IPS-15b (cell line): ENCODE data around the gene CARD6.
"Not testable (repeated sequence)": the region's sequence is repeated elsewhere in the genome, so short reads cannot be mapped to it uniquely, and the experiment has no call there.

Experiments used
- H3K27me3 ChIP-seq: one replicate; pipeline ENCODE4 v1.6.1; 2013; ENCODE audit warnings: low read length; ENCODE audit not compliant: control insufficient read depth, insufficient read depth
- H3K36me3 ChIP-seq: one replicate; pipeline ENCODE4 v1.6.1; 2013; ENCODE audit warnings: low read length; ENCODE audit not compliant: control insufficient read depth, insufficient read depth
- H3K4me1 ChIP-seq: one replicate; pipeline ENCODE4 v1.6.1; 2013; ENCODE audit warnings: mild to moderate bottlenecking, low read length; ENCODE audit not compliant: control insufficient read depth, insufficient read depth
- H3K4me3 ChIP-seq: one replicate; pipeline ENCODE4 v1.5.1; 2013; ENCODE audit warnings: low read depth, low read length
- H3K9ac ChIP-seq: one replicate; pipeline ENCODE4 v1.6.1; 2013; ENCODE audit warnings: low read depth, mild to moderate bottlenecking, low read length
- H3K9me3 ChIP-seq: one replicate; pipeline ENCODE4 v1.6.1; 2013; ENCODE audit warnings: mild to moderate bottlenecking, low read length; ENCODE audit not compliant: control insufficient read depth, insufficient read depth

CARD6 gene

GRCh38 chr5:40841068-40841805, at the start of gene CARD6:
Gene CARD6 (plus strand): TSS chr5:40841367. CDS start chr5:40841383, 16 bp downstream.
- Histone ChIP-seq H3K27me3 (no peaks in the 10 kb centered on the region), H3K9ac (peak within 1 kb of the TSS; percentile 19), H3K4me1 (no peaks in the 10 kb centered on the region), H3K36me3 (no peaks in the 10 kb centered on the region), H3K4me3 (peak within 1 kb of the TSS; percentile 26), H3K9me3 (no peaks in the 10 kb centered on the region)

- Histone ChIP-seq H3K9ac (no peak overlapping the region), H3K36me3 (no peaks in the 10 kb centered on the region), H3K27me3 (no peaks in the 10 kb centered on the region), H3K4me3 (no peak overlapping the region), H3K9me3 (no peaks in the 10 kb centered on the region), H3K4me1 (no peaks in the 10 kb centered on the region)
Observed at GRCh38 chr5:40791715-40792139, 49.4 kb upstream of the CARD6 start.

GRCh38 chr5:40792691-40793090, 48.5 kb upstream of the CARD6 start:
- not testable (repeated sequence) for H3K27me3 ChIP-seq, H3K9ac ChIP-seq, H3K4me3 ChIP-seq, H3K4me1 ChIP-seq, H3K9me3 ChIP-seq, H3K36me3 ChIP-seq

DNA sequence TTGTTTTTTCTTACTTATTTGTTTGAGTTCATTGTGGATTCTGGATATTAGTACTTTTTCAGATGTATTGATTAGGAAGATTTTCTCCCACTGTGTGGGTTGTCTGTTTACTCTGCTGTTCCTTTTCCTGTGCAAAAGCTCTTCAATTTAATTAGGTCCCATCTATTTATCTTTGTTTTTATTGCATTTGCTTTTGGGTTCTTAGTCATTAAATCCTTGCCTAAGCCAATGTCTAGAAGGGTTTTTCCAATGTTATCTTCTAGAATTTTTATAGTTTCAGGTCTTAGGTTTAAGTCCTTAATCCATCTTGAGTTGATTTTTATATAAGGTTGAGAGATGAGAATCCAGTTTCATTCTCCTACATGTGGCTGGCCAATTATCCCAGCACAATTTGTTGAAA, 46.8 kb upstream of the CARD6 start:
- H3K36me3 ChIP-seq, H3K9me3 ChIP-seq, H3K9ac ChIP-seq, H3K4me3 ChIP-seq, H3K27me3 ChIP-seq, H3K4me1 ChIP-seq: not testable (repeated sequence)

GRCh38 chr5:40794877-40795276, 46.3 kb upstream of the CARD6 start:
- not testable (repeated sequence) for H3K36me3 ChIP-seq, H3K9ac ChIP-seq, H3K27me3 ChIP-seq, H3K4me1 ChIP-seq, H3K4me3 ChIP-seq, H3K9me3 ChIP-seq

GRCh38 chr5:40796487-40796889, 44.7 kb upstream of the CARD6 start:
- Histone ChIP-seq H3K4me3 (peak overlapping the region; percentile 94), H3K4me1 (no peaks in the 10 kb centered on the region), H3K27me3 (peaks cover 4% of the 10 kb centered on the region), H3K9ac (no peak overlapping the region), H3K36me3 (no peaks in the 10 kb centered on the region), H3K9me3 (no peaks in the 10 kb centered on the region)

GRCh38 chr5:40797273-40798011, 43.7 kb upstream of the CARD6 start:
- Histone ChIP-seq H3K27me3 (peaks cover 4% of the 10 kb centered on the region), H3K9ac (peak overlapping the region; percentile 94), H3K9me3 (no peaks in the 10 kb centered on the region), H3K36me3 (no peaks in the 10 kb centered on the region), H3K4me1 (peaks cover 3% of the 10 kb centered on the region), H3K4me3 (peak overlapping the region; percentile 94)

DNA sequence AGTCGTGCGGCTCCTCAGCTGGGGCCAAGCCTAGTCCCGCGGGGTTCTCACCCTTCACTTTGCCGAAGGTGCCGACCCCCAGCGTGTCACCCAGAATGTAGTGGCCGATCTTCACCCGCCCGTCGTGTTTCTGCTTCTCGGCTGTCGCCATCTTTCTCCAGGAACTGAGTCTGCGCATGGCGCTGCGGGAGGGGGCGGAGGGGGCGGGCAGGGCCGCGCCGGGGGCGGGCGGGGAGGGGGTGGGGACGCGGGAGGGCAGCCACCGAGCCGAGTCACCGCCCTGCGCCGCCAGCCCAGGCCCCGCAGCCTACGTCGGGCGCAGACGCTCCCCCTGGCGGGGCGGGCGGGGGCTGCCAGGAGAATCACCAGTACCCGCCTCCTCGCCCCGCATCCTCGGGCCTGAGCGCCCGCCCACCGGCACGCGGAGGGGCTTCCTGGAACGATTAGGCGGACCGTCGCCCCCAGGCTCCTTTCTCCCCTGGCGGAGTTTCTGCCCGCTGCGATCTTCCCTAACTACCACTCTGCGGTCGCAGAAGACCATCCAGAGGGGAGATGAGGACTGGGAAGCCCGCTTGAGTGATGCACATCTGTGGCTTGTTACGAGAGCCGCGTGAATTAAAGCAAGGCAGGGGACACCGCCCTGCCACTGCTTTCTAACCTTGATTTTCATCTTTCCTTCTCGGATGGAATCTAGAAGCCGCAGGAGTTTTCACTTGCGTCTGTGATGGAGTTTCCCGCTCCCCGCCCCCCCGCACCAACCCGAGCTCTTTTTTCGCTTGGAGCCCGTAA, 43.0 kb upstream of the CARD6 start, which contains the start of gene PRKAA1:
PRKAA1 (minus strand) TSS at position 363 of the 789 bp plus-strand sequence; CDS start at position 178, 185 bp downstream.
- Histone ChIP-seq H3K27me3 (peaks cover 4% of the 10 kb centered on the region), H3K4me1 (peaks cover 3% of the 10 kb centered on the region), H3K9me3 (no peaks in the 10 kb centered on the region), H3K9ac (peak within 1 kb of the TSS; percentile 94), H3K4me3 (peak within 1 kb of the TSS; percentile 94), H3K36me3 (no peaks in the 10 kb centered on the region)

DNA sequence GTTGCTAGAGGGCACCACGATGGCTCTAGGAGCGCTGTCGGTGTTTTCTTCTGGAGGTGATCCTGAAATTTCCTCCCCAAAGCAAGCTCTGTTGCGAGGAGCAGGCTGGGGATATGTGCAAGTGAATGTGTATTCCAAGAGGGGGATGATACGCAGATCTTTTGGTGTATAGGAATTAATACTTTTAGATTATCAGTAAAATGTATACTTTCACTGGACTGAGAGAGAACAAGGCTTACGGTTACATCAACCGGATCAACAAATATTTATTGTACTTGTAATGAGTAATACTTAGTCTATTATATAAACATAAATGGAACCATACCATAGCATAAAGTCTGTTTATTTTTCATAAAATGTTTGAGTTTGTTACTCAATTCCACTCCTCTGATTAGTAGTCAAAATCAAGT, 42.4 kb upstream of the CARD6 start:
- peaks cover 4% of the 10 kb centered on the region for H3K27me3 ChIP-seq

GRCh38 chr5:40799258-40799657, 41.9 kb upstream of the CARD6 start:
- H3K27me3 ChIP-seq: peaks cover 4% of the 10 kb centered on the region
- H3K4me1 ChIP-seq: peaks cover 3% of the 10 kb centered on the region
- no peak overlapping the region for H3K9ac ChIP-seq
- no peaks in the 10 kb centered on the region for H3K9me3 ChIP-seq
- H3K36me3 ChIP-seq: no peaks in the 10 kb centered on the region
- H3K4me3 ChIP-seq: peak overlapping the region; percentile 86

More for the DNA sequence above, 42.4 kb upstream of the CARD6 start:
- Histone ChIP-seq H3K4me1 (peaks cover 3% of the 10 kb centered on the region), H3K4me3 (peak overlapping the region; percentile 86), H3K9ac (no peak overlapping the region), H3K9me3 (no peaks in the 10 kb centered on the region), H3K36me3 (no peaks in the 10 kb centered on the region)

DNA sequence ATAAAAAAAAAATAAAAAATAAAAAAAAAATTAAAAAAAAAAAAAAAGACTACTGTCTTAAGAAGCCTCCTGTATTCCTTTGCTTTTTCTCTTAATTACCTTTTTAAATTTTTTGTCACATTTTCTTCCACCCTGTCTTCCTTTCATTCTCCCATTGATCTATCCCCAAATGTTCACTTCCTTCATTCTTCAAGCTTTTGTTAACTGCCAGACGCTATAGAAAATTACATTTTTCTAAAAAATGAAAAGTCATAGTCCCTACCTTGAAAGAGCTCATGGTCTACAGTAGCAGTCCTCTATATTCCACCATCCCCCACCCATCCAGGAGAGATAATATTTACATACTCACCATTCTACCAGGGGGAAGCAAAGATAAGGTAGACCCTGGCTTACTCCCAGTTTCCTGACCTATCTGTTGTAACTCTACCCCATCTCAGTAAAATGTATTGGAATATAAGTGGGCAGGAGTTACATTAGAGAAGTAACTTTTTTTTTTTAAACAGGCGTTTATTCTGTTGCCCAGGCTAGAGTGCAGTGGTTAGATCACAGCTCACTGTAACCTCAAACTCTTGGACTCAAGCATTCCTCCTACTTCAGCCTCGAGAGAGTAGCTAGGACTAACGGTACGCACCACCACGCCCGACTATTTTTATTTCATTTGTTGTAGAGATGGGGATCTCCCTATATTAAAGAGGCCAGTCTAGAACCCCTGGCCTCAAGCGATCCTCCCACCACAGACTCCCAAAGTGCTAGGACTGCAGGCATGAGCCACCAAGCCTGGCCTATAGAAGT, 39.2 kb upstream of the CARD6 start:
- no peak overlapping the region for H3K4me3 ChIP-seq
- peaks cover 3% of the 10 kb centered on the region for H3K4me1 ChIP-seq
- H3K9ac ChIP-seq: no peak overlapping the region
- H3K27me3 ChIP-seq: peaks cover 4% of the 10 kb centered on the region
- no peaks in the 10 kb centered on the region for H3K9me3 ChIP-seq
- no peaks in the 10 kb centered on the region for H3K36me3 ChIP-seq
